Stomach (tissue), 9 donors: ENCODE data around the gene RCCD1. TPM values are rescaled to one million over a fixed set of nuclear protein-coding genes. Genes with fewer than 3 reads are reported as not detected.

Experiments
- DNase-seq, 2 donors: peaks; one replicate each; pipeline versions ENCODE4 v3.0.0 to v3.0.0-alpha.2; 2013 to 2019
- H3K27ac ChIP-seq, 5 donors: fragments of 200-600 bp in 4 of 5; sonication (generic) in 4 of 5; one replicate each; pipeline ENCODE4 v1.5.1; 2013 to 2019; ENCODE audit warnings: mild to moderate bottlenecking in 1 of 5, moderate library complexity in 1 of 5
- H3K27me3 ChIP-seq, 3 donors: fragments of 200-600 bp; sonication (generic); one replicate each; pipeline ENCODE4 v1.5.1; 2017 to 2019; ENCODE audit warnings: mixed run types in 1 of 3
- H3K36me3 ChIP-seq, 4 donors: fragments of 200-600 bp; sonication (generic); 1 replicate in 3 of 4; 2 replicates in 1 of 4; pipeline ENCODE4 v1.5.1; 2016 to 2019
- H3K4me1 ChIP-seq, 4 donors: fragments of 200-600 bp; sonication (generic); one replicate each; pipeline ENCODE4 v1.5.1; 2016 to 2019
- H3K4me3 ChIP-seq, 4 donors: fragments of 200-600 bp; sonication (generic) in 3 of 4; one replicate each; pipeline ENCODE4 v1.5.1; 2016 to 2019; ENCODE audit warnings: mild to moderate bottlenecking in 1 of 4
- H3K9me3 ChIP-seq, 4 donors: fragments of 200-600 bp; sonication (generic); one replicate each; pipeline ENCODE4 v1.5.1; 2016 to 2019
- EP300 ChIP-seq: sonication (generic); formaldehyde crosslinking; IDR thresholded peaks from one replicate; pipeline ENCODE4 v1.6.1; 2017; ENCODE audit warnings: antibody characterized with exemption
- POLR2A ChIP-seq, 4 donors: fragments of 450-650 bp; IDR thresholded peaks; one replicate each; pipeline ENCODE4 v1.6.1; 2016; ENCODE audit warnings: antibody characterized with exemption in 4 of 4, control low read depth in 2 of 4, mild to moderate bottlenecking in 1 of 4, moderate library complexity in 1 of 4
- POLR2AphosphoS5 ChIP-seq, 3 donors: sonication (generic); formaldehyde crosslinking; IDR thresholded peaks; one replicate each; pipeline ENCODE4 v1.6.1; 2016; ENCODE audit warnings: antibody characterized with exemption in 3 of 3
- WGBS, 5 donors: extraction: QIAGEN DNeasy Blood & Tissue Kit in 3 of 5; methylation state at CpG; one replicate each; pipeline versions ENCODE4 v1.1.5 to v1.1.7; 2013 to 2018; 5-methylcytosine and 5-hydroxymethylcytosine counted together
- intact Hi-C: fragments of 100-400 bp; cut with DNase I; formaldehyde crosslinking; loops from one replicate; pipeline ENCODE4 v1.15.1; 2023; ENCODE audit warnings: low total_unique reads
- polyA plus RNA-seq, 3 donors: library from polyadenylated mRNA; stranded (reverse); fragments of 200-250 nt; gene quantifications; one replicate each; pipeline ENCODE4 v1.2.3, GENCODE V29; 2013
- total RNA-seq, 5 donors: library from RNA; depleted of rRNA; stranded (reverse); fragments of >200 nt; gene quantifications; one replicate each; pipeline versions ENCODE4 v1.1.0 to v1.2.3, GENCODE V29; 2014 to 2016
- TF ChIP-seq, protein P1 (sequence below), 7 experiments: fragments of 450-650 bp in 4 of 7; fragments of 200-600 bp in 3 of 7; sonication (generic) in 3 of 7; IDR thresholded peaks; one replicate each; pipeline ENCODE4 v1.5.1; 2016 to 2019; ENCODE audit warnings: antibody characterized with exemption in 7 of 7, control low read depth in 2 of 7, mild to moderate bottlenecking in 1 of 7
- donor health status: healthy with polysubstance abuse.
- donor health status: Bipolar disorder and iron deficiency.
- donor health status: healthy.

The RCCD1 gene
- total and polyA plus RNA-seq, 8 donors: 2.2 to 98.5 (median 7.7) TPM

DNA sequence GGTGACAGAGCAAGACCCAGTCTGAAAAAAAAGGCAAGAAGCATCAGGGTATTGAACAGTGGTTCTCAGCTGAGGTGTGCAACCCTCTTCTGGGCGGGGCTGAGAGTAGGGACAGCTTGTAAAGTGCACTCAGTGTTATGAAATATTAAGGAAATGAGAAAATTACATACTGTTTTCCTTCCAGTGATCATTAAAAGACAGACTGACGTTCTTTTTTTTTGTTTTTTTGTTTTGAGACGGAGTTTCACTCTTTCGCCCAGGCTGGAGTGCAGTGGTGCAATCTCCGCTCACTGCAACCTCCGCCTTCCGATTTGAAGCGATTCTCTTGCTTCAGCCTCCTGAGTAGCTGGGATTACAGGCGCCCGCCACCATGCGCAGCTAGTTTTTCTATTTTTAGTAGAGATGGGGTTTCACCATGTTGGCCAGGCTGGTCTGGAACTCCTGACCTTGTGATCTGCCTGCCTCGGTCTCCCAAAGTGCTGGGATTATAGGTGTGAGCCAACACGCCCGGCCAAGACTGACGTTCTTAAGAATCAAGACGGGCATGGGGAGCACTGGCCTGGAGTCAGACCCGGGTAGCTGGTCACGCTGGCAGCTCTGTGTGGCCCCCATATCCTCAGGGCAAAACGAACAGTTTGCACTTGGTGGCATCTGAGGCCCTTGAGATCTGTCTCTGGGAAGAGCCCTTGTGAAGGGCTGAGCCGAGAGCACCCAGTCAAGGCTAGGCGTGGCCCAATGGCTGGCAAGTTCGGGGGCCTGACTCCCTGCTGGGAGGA, 40.2 kb upstream of the RCCD1 start:
- H3K27me3 ChIP-seq: no peaks in the 10 kb centered on the region
- no peaks in the 10 kb centered on the region for H3K9me3 ChIP-seq
- H3K4me3 ChIP-seq: no peak overlapping the region
- TF ChIP-seq POLR2AphosphoS5 (IDR thresholded peaks at IDR 0.05): no peak
- TF ChIP-seq, protein P1, sequence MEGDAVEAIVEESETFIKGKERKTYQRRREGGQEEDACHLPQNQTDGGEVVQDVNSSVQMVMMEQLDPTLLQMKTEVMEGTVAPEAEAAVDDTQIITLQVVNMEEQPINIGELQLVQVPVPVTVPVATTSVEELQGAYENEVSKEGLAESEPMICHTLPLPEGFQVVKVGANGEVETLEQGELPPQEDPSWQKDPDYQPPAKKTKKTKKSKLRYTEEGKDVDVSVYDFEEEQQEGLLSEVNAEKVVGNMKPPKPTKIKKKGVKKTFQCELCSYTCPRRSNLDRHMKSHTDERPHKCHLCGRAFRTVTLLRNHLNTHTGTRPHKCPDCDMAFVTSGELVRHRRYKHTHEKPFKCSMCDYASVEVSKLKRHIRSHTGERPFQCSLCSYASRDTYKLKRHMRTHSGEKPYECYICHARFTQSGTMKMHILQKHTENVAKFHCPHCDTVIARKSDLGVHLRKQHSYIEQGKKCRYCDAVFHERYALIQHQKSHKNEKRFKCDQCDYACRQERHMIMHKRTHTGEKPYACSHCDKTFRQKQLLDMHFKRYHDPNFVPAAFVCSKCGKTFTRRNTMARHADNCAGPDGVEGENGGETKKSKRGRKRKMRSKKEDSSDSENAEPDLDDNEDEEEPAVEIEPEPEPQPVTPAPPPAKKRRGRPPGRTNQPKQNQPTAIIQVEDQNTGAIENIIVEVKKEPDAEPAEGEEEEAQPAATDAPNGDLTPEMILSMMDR (IDR thresholded peaks at IDR 0.05): no peak
- TF ChIP-seq POLR2A (IDR thresholded peaks at IDR 0.05): no peak
- no peak for TF ChIP-seq EP300
- peaks cover 87 to 100% (median 100%) of the 10 kb centered on the region in 4 donors for H3K36me3 ChIP-seq
- H3K27ac ChIP-seq: peak overlapping the region in 2 of 5 donors; percentile 66 to 67
- intact Hi-C loops: no loop called here
- DNase-seq: no peak
- WGBS, 5 donors: 87 to 92% (median 91%) methylated on average over 12 to 22 of the region's 22 CpGs
- H3K4me1 ChIP-seq: no peaks in the 10 kb centered on the region

DNA sequence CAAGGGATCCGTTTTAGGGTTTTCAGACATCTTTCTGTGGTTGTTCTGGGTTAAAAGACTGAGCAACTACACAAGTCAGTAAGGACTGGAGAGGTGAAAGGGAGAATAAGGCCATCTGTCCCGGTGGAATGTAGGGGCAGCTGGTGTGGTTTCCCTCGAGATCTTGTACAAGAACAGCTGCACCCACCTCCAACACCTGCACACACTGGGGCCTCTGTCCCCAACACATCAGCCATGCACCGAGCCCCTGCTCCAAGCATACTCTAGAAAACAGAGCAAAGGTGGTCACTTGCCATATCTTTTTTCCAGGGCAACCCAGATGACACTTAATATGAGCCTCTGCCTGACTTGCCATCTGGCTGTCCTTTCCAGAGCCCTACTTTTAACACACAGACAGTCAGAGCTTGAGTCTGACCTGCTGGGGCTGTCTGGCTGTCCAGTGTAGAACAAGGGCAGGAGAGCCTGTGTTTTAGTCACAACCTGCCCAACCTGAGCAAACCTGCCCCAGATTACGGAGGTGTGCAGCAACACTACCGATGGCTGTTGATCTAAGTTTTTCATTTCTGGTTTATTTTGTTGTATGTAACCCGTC, 39.4 kb upstream of the RCCD1 start:
- intact Hi-C loops: no loop called here

DNA sequence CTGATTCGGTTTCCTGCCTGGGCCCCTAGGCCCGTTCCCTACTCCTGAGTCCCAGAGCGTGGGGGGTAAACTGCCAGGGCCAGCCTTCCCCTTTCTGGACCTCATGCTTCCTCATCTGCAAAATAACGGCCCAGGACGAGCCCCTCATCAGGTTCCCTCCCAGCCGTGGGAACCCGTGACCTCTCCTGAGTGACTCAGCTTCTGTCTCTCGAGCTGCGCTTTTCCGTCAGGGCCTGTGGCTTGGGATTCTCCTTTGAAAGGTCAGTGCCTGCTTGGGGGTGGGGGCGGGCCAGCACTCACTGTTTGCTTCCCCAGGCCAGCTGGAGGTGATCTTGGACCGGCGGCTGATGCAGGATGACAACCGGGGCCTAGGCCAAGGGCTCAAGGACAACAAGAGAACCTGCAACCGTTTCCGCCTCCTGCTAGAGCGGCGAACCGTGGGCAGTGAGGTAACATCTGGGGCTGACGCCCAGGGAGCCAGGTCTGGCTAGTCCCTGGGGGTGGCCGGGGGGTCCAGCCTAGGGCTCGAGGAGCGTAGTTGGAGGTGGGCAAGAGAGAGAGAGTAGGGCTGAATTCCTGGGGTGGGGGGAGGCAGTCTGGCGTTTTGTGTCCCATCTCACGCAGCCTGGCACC, 38.8 kb upstream of the RCCD1 start:
- Histone ChIP-seq H3K36me3 (peaks cover 85 to 100% (median 100%) of the 10 kb centered on the region in 4 donors), H3K27ac (peak overlapping the region in 4 of 5 donors; percentile 5 to 67 (median 51)), H3K9me3 (no peaks in the 10 kb centered on the region), H3K4me1 (no peaks in the 10 kb centered on the region), H3K4me3 (peak overlapping the region in 1 of 4 donors; percentile 18), H3K27me3 (no peaks in the 10 kb centered on the region)
- intact Hi-C loops: no loop called here
- DNase-seq: peak in 1 of 2 donors; percentile 50
- WGBS, 5 donors: 70 to 85% (median 79%) methylated on average over 22 to 25 of the region's 25 CpGs
- no peak for TF ChIP-seq POLR2A (IDR thresholded peaks at IDR 0.05)
- TF ChIP-seq EP300: no peak
- no peak for TF ChIP-seq POLR2AphosphoS5 (IDR thresholded peaks at IDR 0.05)
- TF ChIP-seq, protein P1 (IDR thresholded peaks at IDR 0.05): no peak

More for the DNA sequence above, 39.4 kb upstream of the RCCD1 start:
- peaks cover 87 to 100% (median 100%) of the 10 kb centered on the region in 4 donors for H3K36me3 ChIP-seq
- DNase-seq: no peak
- no peak overlapping the region for H3K4me3 ChIP-seq
- TF ChIP-seq POLR2AphosphoS5 (IDR thresholded peaks at IDR 0.05): no peak
- no peak for TF ChIP-seq POLR2A (IDR thresholded peaks at IDR 0.05)
- H3K27me3 ChIP-seq: no peaks in the 10 kb centered on the region
- H3K27ac ChIP-seq: peak overlapping the region in 4 of 5 donors; percentile 5 to 67 (median 51)
- WGBS, 5 donors: 78 to 87% (median 84%) methylated on average over 7 of the region's 7 CpGs
- no peaks in the 10 kb centered on the region for H3K4me1 ChIP-seq
- H3K9me3 ChIP-seq: no peaks in the 10 kb centered on the region

DNA sequence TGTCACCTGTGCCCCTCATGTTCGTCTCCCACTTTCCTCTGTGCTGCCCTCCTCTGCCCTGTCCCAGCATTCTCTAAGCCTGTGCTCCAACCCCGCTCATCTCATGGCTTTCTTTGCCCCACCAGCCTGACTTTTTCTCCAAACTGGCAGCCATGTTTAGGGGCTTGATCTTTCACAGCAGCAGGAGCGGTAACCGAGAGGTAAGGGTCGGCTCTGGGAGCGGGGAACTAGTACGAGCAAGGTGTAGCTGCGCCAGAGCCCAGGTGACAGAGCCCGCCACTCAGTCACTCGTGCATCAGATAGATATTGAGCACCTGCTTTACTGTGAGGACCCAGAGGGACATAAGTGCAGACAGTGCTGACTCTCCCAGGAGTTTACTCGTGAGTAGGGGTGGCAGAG, 38.2 kb upstream of the RCCD1 start:
- H3K4me1 ChIP-seq: no peaks in the 10 kb centered on the region
- no peak for DNase-seq
- TF ChIP-seq EP300: no peak
- TF ChIP-seq POLR2A (IDR thresholded peaks at IDR 0.05): no peak
- no peak for TF ChIP-seq POLR2AphosphoS5 (IDR thresholded peaks at IDR 0.05)
- TF ChIP-seq, protein P1 (IDR thresholded peaks at IDR 0.05): no peak
- intact Hi-C loops: no loop called here
- no peaks in the 10 kb centered on the region for H3K27me3 ChIP-seq
- 86 to 92% (median 89%) methylated on average over 11 of the region's 11 CpGs for WGBS, 5 donors
- no peaks in the 10 kb centered on the region for H3K9me3 ChIP-seq
- peak overlapping the region in 3 of 5 donors; percentile 5 to 67 (median 66) for H3K27ac ChIP-seq
- peak overlapping the region in 1 of 4 donors; percentile 18 for H3K4me3 ChIP-seq
- peaks cover 85 to 100% (median 100%) of the 10 kb centered on the region in 4 donors for H3K36me3 ChIP-seq
